Measurements from ENCODE around the gene GOLGA8A. TPM values are rescaled to one million over a fixed set of nuclear protein-coding genes. Genes with fewer than 3 reads are reported as not detected.

The GOLGA8A gene
- total RNA-seq, 1 experiment from 2014 or later, result 37.2 TPM

- CTCF ChIA-PET, result no interaction called here
- no peak overlapping the region for H3K9ac ChIP-seq (ENCODE audit: low read length)
- RAD21 ChIA-PET (ENCODE audit: low non-redundant PET in 1 of 2, low total read pairs in 2 of 2, uncharacterized antibody in 2 of 2, unreplicated experiment in 2 of 2), result no interaction called here
- peaks cover 5% of the 10 kb centered on the region; the same call in 1 of the 2 replicates for H3K27me3 ChIP-seq (ENCODE audit: insufficient read depth, low read length)
- H3K4me3 ChIP-seq (replicated peaks in 1 of 2; ENCODE audit: low read depth in 1 of 2, low read length in 2 of 2), result no peak overlapping the region
- intact Hi-C loops (cut with micrococcal nuclease), result loop anchor here (2.0 to 10.0 kb wide), 2 partner anchors 19 to 209 kb away; no protein-coding TSS in a partner anchor
- POLR2A ChIA-PET, result no interaction called here
- H3K9me3 ChIP-seq (ENCODE audit: control insufficient read depth in 1 of 2, insufficient read depth in 1 of 2, low read depth in 1 of 2, low read length in 2 of 2), result no peaks in the 10 kb centered on the region
- TF ChIP-seq CTCF (IDR thresholded peaks at IDR 0.05 in 2 of 3, conservative IDR thresholded peaks at IDR 0.05 in 1 of 3; ENCODE audit: borderline replicate concordance in 1 of 3, insufficient read depth in 1 of 3, low read depth in 2 of 3, low read length in 2 of 3) (no peak), FOSL1 (IDR thresholded peaks at IDR 0.05; ENCODE audit: low read depth) (no peak), ZBTB33 (IDR thresholded peaks at IDR 0.05; ENCODE audit: extremely low read depth, insufficient replicate concordance, low read length) (no peak), ZNF274 (IDR thresholded peaks at IDR 0.05; ENCODE audit: low read depth, low read length) (no peak), MAX (IDR thresholded peaks at IDR 0.05) (no peak), ATF3 (IDR thresholded peaks at IDR 0.05) (no peak), ELF1 (IDR thresholded peaks at IDR 0.05; ENCODE audit: borderline replicate concordance, low read depth) (no peak), TCF7L2 (IDR thresholded peaks at IDR 0.05; ENCODE audit: borderline replicate concordance, extremely low read depth, insufficient read depth, insufficient read length) (no peak), SP1 (IDR thresholded peaks at IDR 0.05; ENCODE audit: low read depth) (no peak), REST (IDR thresholded peaks at IDR 0.05; ENCODE audit: low read depth) (no peak), EGR1 (IDR thresholded peaks at IDR 0.05; ENCODE audit: low read depth) (no peak), EZH2 (IDR thresholded peaks at IDR 0.05) (no peak), POLR2AphosphoS5 (IDR thresholded peaks at IDR 0.05; ENCODE audit: low read depth, low read length) (no peak), ZFX (IDR thresholded peaks at IDR 0.05) (no peak), CBX3 (IDR thresholded peaks at IDR 0.05; ENCODE audit: low read depth) (no peak), POLR2A (IDR thresholded peaks at IDR 0.05; ENCODE audit: borderline replicate concordance, extremely low read depth, insufficient read depth, insufficient read length) (no peak), SIN3A (IDR thresholded peaks at IDR 0.05; ENCODE audit: low read depth) (no peak), EZH2phosphoT487 (IDR thresholded peaks at IDR 0.05; ENCODE audit: borderline replicate concordance) (no peak), SRF (IDR thresholded peaks at IDR 0.05; ENCODE audit: low read depth) (no peak)
- H2AFZ ChIP-seq (ENCODE audit: low read depth, low read length, poor library complexity, severe bottlenecking), result no peak overlapping the region
- no peaks in the 10 kb centered on the region for H3K79me2 ChIP-seq (ENCODE audit: insufficient read depth, low read length)
- no peaks in the 10 kb centered on the region for H3K4me1 ChIP-seq (ENCODE audit: control insufficient read depth in 1 of 2, insufficient read depth in 2 of 2, low read length in 2 of 2)
- H4K20me1 ChIP-seq (ENCODE audit: insufficient read depth), result no peaks in the 10 kb centered on the region
- ATAC-seq (no peak), DNase-seq (ENCODE audit: low read depth, low spot score) (no peak)
- no TSS peak for BruUV-seq (replicated peaks)
- H3K9me2 ChIP-seq (ENCODE audit: insufficient read depth), result no peaks in the 10 kb centered on the region
- no peaks in the 10 kb centered on the region for H3K36me3 ChIP-seq (ENCODE audit: control insufficient read depth in 1 of 2, insufficient read depth in 2 of 2, low read length in 2 of 2)
- H3K4me2 ChIP-seq (ENCODE audit: low read length), result no peak overlapping the region
- no peak overlapping the region for H3K27ac ChIP-seq (ENCODE audit: low read depth, low read length)
Observed at GRCh38 chr15:34473840-34474239, 36.2 kb upstream of the GOLGA8A start.
